Neuronal stem cell (in vitro differentiated cells): ENCODE data around the gene FCHO1.

Experiments
- DNase-seq: peaks from one replicate; pipeline ENCODE4 v3.0.0-alpha.2; 2013; ENCODE audit warnings: low spot score
- H2AFZ ChIP-seq: one replicate; pipeline ENCODE4 v1.6.1; 2013; ENCODE audit warnings: mild to moderate bottlenecking, low read length, inconsistent platforms
- H2AK5ac ChIP-seq: 2 replicates; pipeline ENCODE4 v1.6.1; 2013; ENCODE audit warnings: low read depth, mild to moderate bottlenecking, inconsistent platforms, low read length, moderate library complexity, mixed read lengths
- H2BK120ac ChIP-seq: 2 replicates; pipeline ENCODE4 v1.6.1; 2013; ENCODE audit warnings: low read depth, mild to moderate bottlenecking, inconsistent platforms, low read length, moderate library complexity, mixed read lengths
- H2BK12ac ChIP-seq: one replicate; pipeline ENCODE4 v1.6.1; 2013; ENCODE audit warnings: low read length, inconsistent platforms
- H2BK15ac ChIP-seq: 2 replicates; pipeline ENCODE4 v1.6.1; 2013; ENCODE audit warnings: mild to moderate bottlenecking, low read length, inconsistent platforms, mixed read lengths
- H2BK5ac ChIP-seq: one replicate; pipeline ENCODE4 v1.6.1; 2013; ENCODE audit warnings: inconsistent platforms, mild to moderate bottlenecking, low read length, moderate library complexity
- H3K14ac ChIP-seq: one replicate; pipeline ENCODE4 v1.6.1; 2013; ENCODE audit warnings: low read length, inconsistent platforms
- H3K18ac ChIP-seq: 2 replicates; pipeline ENCODE4 v1.6.1; 2013; ENCODE audit warnings: low read length, inconsistent platforms
- H3K23ac ChIP-seq: 2 replicates; pipeline ENCODE4 v1.6.1; 2013; ENCODE audit warnings: low read depth, mild to moderate bottlenecking, mixed read lengths, low read length, inconsistent platforms; ENCODE audit not compliant: poor library complexity
- H3K27ac ChIP-seq: replicated peaks from 3 replicates; pipeline ENCODE4 v1.5.1; 2013; ENCODE audit warnings: low read length, inconsistent platforms
- H3K27me3 ChIP-seq, 3 experiments: 2 replicates each; pipeline ENCODE4 v1.6.1; 2013; ENCODE audit warnings: low read length in 3 of 3, mild to moderate bottlenecking in 2 of 3, inconsistent platforms in 1 of 3, low read depth in 1 of 3, mixed read lengths in 1 of 3, moderate library complexity in 1 of 3; ENCODE audit not compliant: control insufficient read depth in 3 of 3, insufficient read depth in 3 of 3
- H3K36me3 ChIP-seq, 2 donors: replicated peaks in 1 of 2; 2 replicates each; pipeline ENCODE4 v1.6.1; 2013; ENCODE audit warnings: low read length in 2 of 2; ENCODE audit not compliant: control insufficient read depth in 2 of 2, insufficient read depth in 2 of 2
- H3K4ac ChIP-seq: 2 replicates; pipeline ENCODE4 v1.6.1; 2013; ENCODE audit warnings: inconsistent platforms, mild to moderate bottlenecking, low read length, moderate library complexity
- H3K4me1 ChIP-seq, 2 donors: 1 replicate in 1 of 2; 2 replicates in 1 of 2; pipeline ENCODE4 v1.6.1; 2013; ENCODE audit warnings: low read length in 2 of 2, low read depth in 1 of 2; ENCODE audit not compliant: control insufficient read depth in 2 of 2, insufficient read depth in 1 of 2
- H3K4me2 ChIP-seq: one replicate; pipeline ENCODE4 v1.6.1; 2013; ENCODE audit warnings: mild to moderate bottlenecking, low read length, inconsistent platforms; ENCODE audit not compliant: insufficient read depth, poor library complexity, severe bottlenecking
- H3K4me3 ChIP-seq, 2 donors: 2 replicates each; pipeline ENCODE4 v1.5.1; 2013; ENCODE audit warnings: low read length in 2 of 2, mild to moderate bottlenecking in 2 of 2, inconsistent platforms in 1 of 2, moderate library complexity in 1 of 2
- H3K79me1 ChIP-seq: one replicate; pipeline ENCODE4 v1.6.1; 2013; ENCODE audit warnings: low read depth, mild to moderate bottlenecking, inconsistent platforms, low read length, moderate library complexity
- H3K9ac ChIP-seq: one replicate; pipeline ENCODE4 v1.6.1; 2013; ENCODE audit warnings: mild to moderate bottlenecking, low read depth, low read length, inconsistent platforms; ENCODE audit not compliant: poor library complexity
- H3K9me3 ChIP-seq, 2 donors: replicated peaks in 1 of 2; 2 replicates each; pipeline versions ENCODE3 to v1.6.1; 2013; ENCODE audit warnings: low read length in 2 of 2, mild to moderate bottlenecking in 2 of 2, inconsistent platforms in 1 of 2, low read depth in 1 of 2, mixed read lengths in 1 of 2, moderate library complexity in 1 of 2; ENCODE audit not compliant: control insufficient read depth in 2 of 2, insufficient read depth in 1 of 2
- H4K8ac ChIP-seq: one replicate; pipeline ENCODE4 v1.6.1; 2013; ENCODE audit warnings: low read depth, mild to moderate bottlenecking, inconsistent platforms, low read length, moderate library complexity
- H4K91ac ChIP-seq: one replicate; pipeline ENCODE4 v1.6.1; 2013; ENCODE audit warnings: low read length, low read depth, mild to moderate bottlenecking, inconsistent platforms; ENCODE audit not compliant: poor library complexity
- WGBS, 2 donors: extraction: QIAGEN DNeasy Blood & Tissue Kit; methylation state at CpG; one replicate each; pipeline ENCODE4 v1.1.7; 2013; ENCODE audit warnings: missing lambda C conversion rate in 2 of 2, mixed read lengths in 1 of 2; ENCODE audit not compliant: insufficient read length in 2 of 2, insufficient replicate concordance in 1 of 2; ENCODE audit errors: extremely low coverage in 2 of 2; 5-methylcytosine and 5-hydroxymethylcytosine counted together

Gene FCHO1

GRCh38 chr19:17726964-17727773 lies 24.1 kb upstream of the FCHO1 start:
- Histone ChIP-seq H3K4me3 (no peak overlapping the region), H3K36me3 (peaks cover 63 to 95% of the 10 kb centered on the region in 2 donors), H3K9me3 (peaks cover 0 to 8% of the 10 kb centered on the region in 2 donors), H3K14ac (no peak overlapping the region), H2BK120ac (no peak overlapping the region), H4K8ac (no peak overlapping the region), H3K23ac (peak overlapping the region; percentile 31), H3K4ac (no peak overlapping the region), H3K27ac (no peak overlapping the region), H2BK12ac (peak overlapping the region; percentile 84), H2BK15ac (no peak overlapping the region), H2BK5ac (no peak overlapping the region), H2AK5ac (no peak overlapping the region), H3K4me1 (no peaks in the 10 kb centered on the region), H4K91ac (no peak overlapping the region), H2AFZ (no peak overlapping the region), H3K9ac (peak overlapping the region; percentile 4), H3K18ac (no peak overlapping the region), H3K4me2 (no peak overlapping the region), H3K79me1 (peaks cover 18% of the 10 kb centered on the region), H3K27me3 (no peaks in the 10 kb centered on the region)
- no peak for DNase-seq
- WGBS, 2 donors: no CpG with 5 or more reads among the region's 62 CpGs

- H2BK120ac ChIP-seq: no peak overlapping the region
- H3K36me3 ChIP-seq: peaks cover 70 to 95% of the 10 kb centered on the region in 2 donors
- peaks cover 21% of the 10 kb centered on the region for H3K79me1 ChIP-seq
- no peak overlapping the region for H4K91ac ChIP-seq
- peak overlapping the region; percentile 84 for H2BK12ac ChIP-seq
- no peak overlapping the region for H3K14ac ChIP-seq
- no peak overlapping the region for H3K27ac ChIP-seq
- no peak overlapping the region for H2BK5ac ChIP-seq
- peaks cover 2 to 8% of the 10 kb centered on the region in 2 donors for H3K9me3 ChIP-seq
- H2BK15ac ChIP-seq: no peak overlapping the region
- no peak for DNase-seq
- H2AK5ac ChIP-seq: no peak overlapping the region
- no peaks in the 10 kb centered on the region for H3K27me3 ChIP-seq
- H3K4ac ChIP-seq: no peak overlapping the region
- no peak overlapping the region for H2AFZ ChIP-seq
- H3K23ac ChIP-seq: peak overlapping the region; percentile 31
- no peak overlapping the region for H3K4me3 ChIP-seq
- WGBS, 2 donors: no CpG with 5 or more reads among the region's 19 CpGs
- no peaks in the 10 kb centered on the region for H3K4me1 ChIP-seq
- H3K9ac ChIP-seq: no peak overlapping the region
- H3K18ac ChIP-seq: no peak overlapping the region
- H3K4me2 ChIP-seq: no peak overlapping the region
- no peak overlapping the region for H4K8ac ChIP-seq
Measured at GRCh38 chr19:17727843-17728242, 23.4 kb upstream of the FCHO1 start.

GRCh38 chr19:17733127-17733526 lies 18.1 kb upstream of the FCHO1 start:
- H4K8ac ChIP-seq: no peak overlapping the region
- no peak overlapping the region for H3K27ac ChIP-seq
- H2BK5ac ChIP-seq: no peak overlapping the region
- no peaks in the 10 kb centered on the region for H3K27me3 ChIP-seq
- no peak overlapping the region for H3K9ac ChIP-seq
- peak overlapping the region; percentile 8 for H3K18ac ChIP-seq
- H3K79me1 ChIP-seq: peaks cover 12% of the 10 kb centered on the region
- no peak overlapping the region for H2BK12ac ChIP-seq
- no peak overlapping the region for H3K4me3 ChIP-seq
- WGBS, 2 donors: no CpG with 5 or more reads among the region's 22 CpGs
- H2BK120ac ChIP-seq: no peak overlapping the region
- no peak overlapping the region for H2BK15ac ChIP-seq
- H2AFZ ChIP-seq: no peak overlapping the region
- no peak for DNase-seq
- no peaks in the 10 kb centered on the region for H3K4me1 ChIP-seq
- H3K14ac ChIP-seq: no peak overlapping the region
- H4K91ac ChIP-seq: no peak overlapping the region
- H3K4me2 ChIP-seq: no peak overlapping the region
- H3K23ac ChIP-seq: no peak overlapping the region
- H3K4ac ChIP-seq: no peak overlapping the region
- peaks cover 51 to 93% of the 10 kb centered on the region in 2 donors for H3K36me3 ChIP-seq
- H3K9me3 ChIP-seq: peaks cover 4 to 8% of the 10 kb centered on the region in 2 donors
- peak overlapping the region; percentile 61 for H2AK5ac ChIP-seq

- Histone ChIP-seq H3K4ac (no peak overlapping the region), H3K14ac (no peak overlapping the region), H3K79me1 (peaks cover 10% of the 10 kb centered on the region), H4K8ac (no peak overlapping the region), H3K4me3 (no peak overlapping the region), H3K4me1 (peaks cover 0 to 2% of the 10 kb centered on the region in 2 donors), H2BK12ac (peak overlapping the region; percentile 84), H3K9ac (no peak overlapping the region), H2BK120ac (no peak overlapping the region), H3K27ac (no peak overlapping the region), H2AK5ac (no peak overlapping the region), H3K9me3 (peaks cover 4 to 8% of the 10 kb centered on the region in 2 donors), H3K18ac (no peak overlapping the region), H2BK15ac (no peak overlapping the region), H3K23ac (no peak overlapping the region), H2BK5ac (no peak overlapping the region), H3K36me3 (peaks cover 42 to 88% of the 10 kb centered on the region in 2 donors), H3K27me3 (no peaks in the 10 kb centered on the region), H2AFZ (no peak overlapping the region), H4K91ac (no peak overlapping the region), H3K4me2 (no peak overlapping the region)
- no peak for DNase-seq
- no CpG with 5 or more reads among the region's 16 CpGs for WGBS, 2 donors
Measured at GRCh38 chr19:17734146-17734545, 17.1 kb upstream of the FCHO1 start.
